Hematopoietic multipotent progenitor cell treated with erythropoietin and hydrocortisone succinate and interleukin-3 and kit ligand, for 15 days (in vitro differentiated cells): ENCODE measurements around the gene SLC25A42.
"Not testable (repeated sequence)": the region's sequence is repeated elsewhere in the genome, so short reads cannot be mapped to it uniquely, and the experiment has no call there.

Experiments
- DNase-seq: peaks from one replicate; pipeline ENCODE4 v3.0.0-alpha.2; 2015; ENCODE audit warnings: low spot score

Gene SLC25A42

GRCh38 chr19:19068659-19069654, 5.2 kb downstream of the SLC25A42 start:
- DNase-seq = no peak

GRCh38 chr19:19071897-19072296, 8.1 kb downstream of the SLC25A42 start:
- no peak for DNase-seq

DNA sequence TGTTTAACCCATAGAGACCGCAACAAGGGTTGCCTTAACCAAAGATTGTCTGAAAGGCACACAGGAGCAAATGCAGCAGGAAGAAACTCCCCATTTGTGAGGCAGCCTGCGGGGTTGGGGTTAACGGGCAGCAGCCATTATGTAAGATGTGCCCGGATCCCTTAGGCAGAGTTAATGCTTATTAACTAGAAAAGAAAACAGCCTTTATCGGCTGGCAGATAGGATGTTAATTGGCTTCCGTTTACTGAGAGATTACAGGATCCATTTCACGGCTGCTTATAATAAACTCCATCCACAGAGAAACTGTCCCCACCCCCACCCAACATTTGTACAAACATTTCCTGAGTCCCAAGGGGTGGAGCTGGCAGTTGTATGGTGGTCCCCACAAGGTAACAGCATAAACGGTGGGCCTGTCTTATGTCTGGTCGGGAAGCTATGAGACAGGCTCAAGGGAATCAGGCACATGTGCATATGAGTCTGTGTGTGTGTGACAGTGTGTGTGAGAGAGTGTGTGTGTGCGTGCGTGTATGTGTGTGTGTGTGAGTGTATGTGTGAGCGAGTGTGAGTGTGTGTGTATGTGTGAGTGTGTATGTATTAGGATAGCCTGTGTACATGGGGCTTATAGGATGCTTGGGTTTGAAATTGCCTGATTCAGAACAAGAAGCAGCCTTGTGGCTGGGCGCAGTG, 10.5 kb downstream of the SLC25A42 start:
- DNase-seq = no peak

GRCh38 chr19:19075126-19075525, 11.3 kb downstream of the SLC25A42 start:
- no peak for DNase-seq

- no peak for DNase-seq
These were observed 12.7 kb downstream of the SLC25A42 start for GRCh38 chr19:19076476-19076875.

DNA sequence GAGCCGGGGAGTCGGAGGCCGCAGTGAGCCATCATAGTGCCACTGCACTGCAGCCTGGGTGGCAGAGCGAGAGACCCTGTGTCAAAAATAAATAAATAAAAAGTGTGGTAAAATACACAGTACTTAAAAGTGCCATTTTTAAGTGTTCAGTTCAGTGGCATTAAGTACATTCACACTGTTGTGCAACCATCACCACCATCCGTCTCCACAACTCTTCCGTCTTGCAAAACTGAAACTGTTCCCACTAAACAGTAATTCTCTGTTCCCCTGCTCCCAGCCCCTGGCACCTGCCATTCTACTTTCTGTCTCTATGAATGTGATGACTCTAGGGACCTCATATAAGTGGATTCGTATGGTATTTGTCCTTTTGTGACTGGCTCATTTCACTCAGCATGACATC, 13.3 kb downstream of the SLC25A42 start:
- no peak for DNase-seq

DNA sequence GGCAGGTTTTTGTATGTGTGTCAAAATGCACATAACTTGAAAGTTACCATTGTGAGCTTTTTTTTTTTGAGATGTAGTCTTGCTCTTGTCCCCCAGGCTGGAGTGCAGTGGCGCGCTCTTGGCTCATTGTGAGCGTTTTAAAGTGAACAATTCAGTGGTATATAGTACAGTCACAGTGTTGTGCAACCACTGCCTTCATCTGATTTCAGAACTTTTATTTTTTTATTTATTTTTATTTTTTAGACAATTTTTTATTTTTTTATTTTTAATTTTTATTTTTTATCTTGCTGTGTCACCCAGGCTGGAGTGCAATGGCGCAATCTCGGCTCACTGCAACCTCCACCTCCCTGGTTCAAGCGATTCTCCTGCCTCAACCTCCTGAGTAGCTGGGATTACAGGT, 15.0 kb downstream of the SLC25A42 start:
- DNase-seq = no peak

GRCh38 chr19:19079571-19079970, 15.8 kb downstream of the SLC25A42 start:
- DNase-seq = no peak

- DNase-seq = no peak
These were observed 17.9 kb downstream of the SLC25A42 start for GRCh38 chr19:19081642-19082151.

GRCh38 chr19:19083413-19084178, 19.8 kb downstream of the SLC25A42 start:
- DNase-seq = no peak

- no peak for DNase-seq
These were observed 23.9 kb downstream of the SLC25A42 start for GRCh38 chr19:19087676-19088075.

- DNase-seq = no peak
These were observed 30.7 kb downstream of the SLC25A42 start for GRCh38 chr19:19094513-19094912.

GRCh38 chr19:19095691-19096090, 31.9 kb downstream of the SLC25A42 start:
- DNase-seq = no peak

DNA sequence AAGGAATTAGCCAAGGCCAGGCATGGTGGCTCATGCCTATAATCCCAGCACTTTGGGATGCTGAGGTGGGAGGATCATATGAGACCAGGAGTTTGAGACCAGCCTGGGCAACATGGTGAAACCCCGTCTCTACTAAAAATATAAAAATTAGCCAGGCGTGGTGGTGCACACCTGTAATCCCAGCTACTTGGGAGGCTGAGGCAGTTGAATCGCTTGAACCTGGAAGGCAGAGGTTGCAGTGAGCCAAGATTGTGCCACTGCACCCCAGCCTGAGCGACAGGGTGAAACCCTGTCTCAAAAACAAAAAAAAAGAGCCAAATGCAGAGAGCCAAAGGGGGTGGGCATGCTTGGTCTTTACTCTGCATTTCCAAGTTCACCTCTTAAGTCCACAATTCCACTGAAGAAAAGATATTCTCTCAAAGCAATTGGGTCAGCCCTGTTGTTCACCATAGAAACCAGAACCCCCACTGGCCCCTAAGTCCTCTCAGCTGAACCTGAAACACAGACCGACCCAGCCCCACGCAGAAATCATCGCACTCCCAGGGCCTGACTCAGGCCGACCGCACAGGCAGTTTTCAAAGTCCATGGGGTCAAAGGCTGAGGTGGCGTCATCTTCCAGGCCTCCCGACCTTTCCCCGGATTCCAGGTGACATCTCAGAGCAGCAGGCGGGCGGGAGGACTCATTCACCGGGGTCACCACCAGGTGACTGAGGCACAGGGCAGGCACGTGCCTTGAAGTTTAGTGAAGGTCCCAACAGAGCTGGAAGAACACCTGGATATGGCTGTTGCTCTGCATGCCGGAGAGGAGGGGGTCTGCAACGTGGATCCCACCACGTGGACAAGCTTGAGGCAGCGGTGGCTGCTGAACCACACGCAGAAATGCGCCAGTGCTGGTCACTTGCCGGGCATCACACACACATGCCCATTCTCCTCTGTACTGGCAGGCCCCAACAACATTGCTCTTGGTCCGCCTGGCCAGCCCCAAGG, 33.1 kb downstream of the SLC25A42 start:
- no peak for DNase-seq

- DNase-seq = no peak
These were observed 34.4 kb downstream of the SLC25A42 start for GRCh38 chr19:19098084-19098702.

GRCh38 chr19:19098703-19099632, 35.2 kb downstream of the SLC25A42 start:
- no peak for DNase-seq

GRCh38 chr19:19101540-19101939, 37.7 kb downstream of the SLC25A42 start:
- no peak for DNase-seq

- not testable (repeated sequence) for DNase-seq
These were observed 38.8 kb downstream of the SLC25A42 start for GRCh38 chr19:19102566-19102965.

- no peak for DNase-seq
These were observed 39.4 kb downstream of the SLC25A42 start for GRCh38 chr19:19103167-19103566.
